ENCODE data around the gene CPTP. TPM values are rescaled to one million over a fixed set of nuclear protein-coding genes. Genes with fewer than 3 reads are reported as not detected.
A peak's percentile ranks its signal among the peaks of the same experiment; 100 is the strongest.

Gene CPTP
- total RNA-seq, 3 donors from 2014 or later (not counting 1 experiment from before 2014, with no cell fraction given): 8.0 to 14.6 (median 12.3) TPM

DNA sequence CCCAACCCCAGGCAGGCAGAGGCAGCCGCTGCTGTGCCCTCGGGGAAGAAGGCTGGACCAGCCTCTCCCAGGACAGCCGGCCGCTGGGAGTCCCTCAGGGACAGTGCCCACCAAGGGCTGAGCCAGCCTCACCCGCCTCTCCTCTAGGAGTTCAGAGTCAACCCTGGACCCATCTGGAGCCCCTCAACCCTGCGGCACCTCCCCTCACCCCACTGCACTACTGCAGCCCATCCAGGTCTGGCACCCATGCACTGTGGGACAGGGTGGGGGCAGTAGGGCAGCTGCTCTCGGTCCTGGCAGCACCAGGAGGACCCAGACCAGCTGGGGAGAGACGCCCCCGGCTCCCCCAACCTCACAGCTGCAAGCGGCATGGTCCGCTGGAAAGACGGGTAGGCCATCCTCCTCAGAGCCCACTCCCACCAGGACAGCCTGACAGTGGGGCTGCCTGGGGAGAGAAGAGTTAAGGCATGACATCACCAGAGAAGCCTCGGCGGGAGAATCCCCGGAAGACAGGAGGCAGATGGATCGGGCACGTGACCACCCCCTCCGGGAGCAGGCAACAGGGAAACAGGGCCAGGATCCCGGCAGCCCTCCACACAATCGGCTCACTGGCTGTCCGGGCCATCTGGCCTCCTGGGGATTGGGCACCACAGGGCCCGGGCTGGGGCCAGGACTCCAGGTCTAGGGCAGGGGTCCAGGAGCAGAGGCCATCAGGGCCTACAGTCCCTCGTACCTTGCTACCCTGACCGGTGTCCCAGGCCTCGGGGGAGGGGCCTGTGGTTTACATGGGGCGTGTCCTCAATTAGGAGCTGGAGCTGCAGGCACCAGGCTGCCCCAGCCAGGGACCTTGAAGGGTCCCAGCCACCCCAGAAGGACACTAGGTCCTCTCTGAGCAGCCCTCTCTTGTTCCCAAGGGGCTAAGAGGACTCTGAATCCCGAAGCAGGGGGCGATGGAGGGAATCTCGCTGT lies 20.0 kb upstream of the CPTP start:
- ATAC-seq (no peak), DNase-seq (no peak)
- no peaks in the 10 kb centered on the region for H3K9me3 ChIP-seq (ENCODE audit: control insufficient read depth, insufficient read depth, low read length)
- Mint-ChIP-seq H3K27me3 (ENCODE audit: low read depth in 2 of 2) (no peaks in the 10 kb centered on the region), H3K36me3 (no peaks in the 10 kb centered on the region), H3K4me3 (peak overlapping the region; percentile 49), H3K9me3 (no peaks in the 10 kb centered on the region), H3K4me1 (peaks cover 6 to 23% of the 10 kb centered on the region in 2 donors), H3K27ac (no peak overlapping the region)
- no peaks in the 10 kb centered on the region for H3K27me3 ChIP-seq (ENCODE audit: control insufficient read depth, insufficient read depth, low read length)
- intact Hi-C loops (cut with micrococcal nuclease): loop anchor here (5.0 kb wide), 1 partner anchor 32 kb away; the partner anchor contains the start of gene UBE2J2
- TF ChIP-seq, protein P1, sequence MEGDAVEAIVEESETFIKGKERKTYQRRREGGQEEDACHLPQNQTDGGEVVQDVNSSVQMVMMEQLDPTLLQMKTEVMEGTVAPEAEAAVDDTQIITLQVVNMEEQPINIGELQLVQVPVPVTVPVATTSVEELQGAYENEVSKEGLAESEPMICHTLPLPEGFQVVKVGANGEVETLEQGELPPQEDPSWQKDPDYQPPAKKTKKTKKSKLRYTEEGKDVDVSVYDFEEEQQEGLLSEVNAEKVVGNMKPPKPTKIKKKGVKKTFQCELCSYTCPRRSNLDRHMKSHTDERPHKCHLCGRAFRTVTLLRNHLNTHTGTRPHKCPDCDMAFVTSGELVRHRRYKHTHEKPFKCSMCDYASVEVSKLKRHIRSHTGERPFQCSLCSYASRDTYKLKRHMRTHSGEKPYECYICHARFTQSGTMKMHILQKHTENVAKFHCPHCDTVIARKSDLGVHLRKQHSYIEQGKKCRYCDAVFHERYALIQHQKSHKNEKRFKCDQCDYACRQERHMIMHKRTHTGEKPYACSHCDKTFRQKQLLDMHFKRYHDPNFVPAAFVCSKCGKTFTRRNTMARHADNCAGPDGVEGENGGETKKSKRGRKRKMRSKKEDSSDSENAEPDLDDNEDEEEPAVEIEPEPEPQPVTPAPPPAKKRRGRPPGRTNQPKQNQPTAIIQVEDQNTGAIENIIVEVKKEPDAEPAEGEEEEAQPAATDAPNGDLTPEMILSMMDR (IDR thresholded peaks at IDR 0.05): no peak
- peaks cover 39% of the 10 kb centered on the region for H3K4me1 ChIP-seq (ENCODE audit: control insufficient read depth, insufficient read depth, low read length)
- H3K4me3 ChIP-seq (ENCODE audit: low read length): no peak overlapping the region
- 61% methylated on average over 29 of the region's 29 CpGs for WGBS (ENCODE audit: insufficient coverage)
- H3K27ac ChIP-seq (ENCODE audit: low read length): no peak overlapping the region
- H3K36me3 ChIP-seq (ENCODE audit: control insufficient read depth, insufficient read depth, low read length): no peaks in the 10 kb centered on the region

DNA sequence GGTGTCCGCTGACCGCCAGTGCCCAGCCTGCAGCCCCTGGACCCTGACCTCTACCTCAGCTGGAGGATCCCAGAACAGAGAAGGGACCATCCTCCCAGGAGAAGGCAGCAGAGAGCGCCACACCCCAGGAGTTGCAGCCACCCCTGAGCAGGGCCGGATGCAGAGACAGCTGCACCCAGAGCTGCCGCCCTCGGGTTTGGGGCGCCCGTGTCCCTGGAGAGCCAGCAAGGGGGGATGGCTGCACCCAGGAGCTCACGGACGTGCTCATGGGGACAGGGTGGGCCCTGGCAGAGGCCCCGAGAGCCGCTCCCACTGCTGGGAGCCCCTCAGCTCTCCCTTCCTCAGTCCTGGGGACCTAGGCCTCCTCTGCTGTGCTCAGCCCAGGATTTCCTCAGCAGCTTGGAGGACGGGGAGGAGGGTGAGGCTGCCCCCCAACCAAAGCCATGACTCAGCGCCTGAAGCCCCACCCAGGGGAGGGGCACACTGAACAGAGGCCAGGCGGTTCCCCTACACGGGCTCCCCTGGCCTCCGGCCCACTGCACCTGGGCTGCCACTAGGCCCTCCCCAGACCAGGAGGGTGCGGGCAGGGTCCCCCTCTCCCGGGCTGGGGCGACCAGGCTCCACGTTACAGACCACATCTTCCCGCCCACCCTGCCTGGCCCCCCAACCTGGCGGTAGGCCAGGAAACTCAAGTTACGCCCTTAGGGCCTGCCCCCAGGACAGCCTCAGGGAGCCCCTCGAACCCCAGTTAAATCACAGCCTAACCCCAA lies 19.1 kb upstream of the CPTP start:
- Histone ChIP-seq H3K36me3 (ENCODE audit: control insufficient read depth, insufficient read depth, low read length) (peaks cover 5% of the 10 kb centered on the region), H3K4me1 (ENCODE audit: control insufficient read depth, insufficient read depth, low read length) (peaks cover 47% of the 10 kb centered on the region), H3K27ac (ENCODE audit: low read length) (no peak overlapping the region), H3K9me3 (ENCODE audit: control insufficient read depth, insufficient read depth, low read length) (no peaks in the 10 kb centered on the region), H3K27me3 (ENCODE audit: control insufficient read depth, insufficient read depth, low read length) (no peaks in the 10 kb centered on the region), H3K4me3 (ENCODE audit: low read length) (no peak overlapping the region)
- WGBS (ENCODE audit: insufficient coverage): 25% methylated on average over 25 of the region's 25 CpGs
- Mint-ChIP-seq H3K27ac (peak overlapping the region; percentile 66 to 79), H3K4me1 (peaks cover 6 to 26% of the 10 kb centered on the region in 2 donors), H3K36me3 (no peaks in the 10 kb centered on the region), H3K9me3 (no peaks in the 10 kb centered on the region), H3K4me3 (peak overlapping the region; percentile 86), H3K27me3 (ENCODE audit: low read depth in 2 of 2) (no peaks in the 10 kb centered on the region)
- TF ChIP-seq, protein P1 (IDR thresholded peaks at IDR 0.05): no peak
- peak; percentile 45 to 76 for DNase-seq
- intact Hi-C loops (cut with micrococcal nuclease): loop anchor here (5.0 kb wide), 1 partner anchor 33 kb away; the partner anchor contains the start of gene UBE2J2
- ATAC-seq: peak in 1 of 3 donors; percentile 21

DNA sequence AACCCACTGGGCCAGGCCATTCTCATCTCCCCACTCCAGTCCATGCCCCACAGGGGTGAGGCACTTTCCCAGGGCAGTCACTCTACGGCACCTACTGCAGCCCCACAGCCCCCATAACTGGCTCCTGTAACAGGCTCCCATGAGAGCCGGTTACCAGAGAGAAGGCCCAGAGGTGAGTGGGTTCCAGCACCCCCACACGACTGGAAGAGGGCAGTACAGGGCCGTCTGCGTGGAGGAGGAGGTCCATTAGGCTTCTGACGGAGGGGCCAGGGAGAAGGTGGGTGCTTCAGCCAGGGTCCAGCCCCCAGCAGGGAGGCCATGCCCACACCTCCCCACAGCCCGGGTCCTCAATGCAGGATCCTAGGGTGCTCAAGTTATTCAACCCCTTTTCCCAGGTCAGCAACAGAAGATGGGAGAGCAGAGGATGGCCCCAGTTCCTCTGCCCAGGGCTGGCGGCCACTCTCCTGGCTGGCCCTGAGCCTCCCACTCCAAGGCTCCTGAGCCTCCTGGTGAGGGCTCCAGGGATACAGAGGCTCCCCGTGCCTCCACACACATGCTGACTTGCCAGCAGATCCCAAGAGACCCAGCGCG lies 18.4 kb upstream of the CPTP start:
- H3K9me3 ChIP-seq (ENCODE audit: control insufficient read depth, insufficient read depth, low read length): no peaks in the 10 kb centered on the region
- TF ChIP-seq, protein P1 (IDR thresholded peaks at IDR 0.05): no peak
- H3K4me1 ChIP-seq (ENCODE audit: control insufficient read depth, insufficient read depth, low read length): peaks cover 47% of the 10 kb centered on the region
- peak overlapping the region; percentile 66 to 79 for H3K27ac Mint-ChIP-seq
- H3K27ac ChIP-seq (ENCODE audit: low read length): no peak overlapping the region
- H3K27me3 Mint-ChIP-seq (ENCODE audit: low read depth in 2 of 2): no peaks in the 10 kb centered on the region
- H3K36me3 Mint-ChIP-seq: no peaks in the 10 kb centered on the region
- peaks cover 5% of the 10 kb centered on the region for H3K36me3 ChIP-seq (ENCODE audit: control insufficient read depth, insufficient read depth, low read length)
- H3K27me3 ChIP-seq (ENCODE audit: control insufficient read depth, insufficient read depth, low read length): no peaks in the 10 kb centered on the region
- H3K4me3 Mint-ChIP-seq: peak overlapping the region; percentile 86
- ATAC-seq (no peak), DNase-seq (peak in 1 of 2 donors; percentile 44)
- H3K4me3 ChIP-seq (ENCODE audit: low read length): no peak overlapping the region
- WGBS (ENCODE audit: insufficient coverage): 48% methylated on average over 11 of the region's 11 CpGs
- H3K9me3 Mint-ChIP-seq: no peaks in the 10 kb centered on the region
- intact Hi-C loops (cut with micrococcal nuclease): loop anchor here (5.0 kb wide), 1 partner anchor 34 kb away; the partner anchor contains the start of gene UBE2J2
- peaks cover 6 to 26% of the 10 kb centered on the region in 2 donors for H3K4me1 Mint-ChIP-seq
